Esophagus squamous epithelium (tissue), 4 donors: ENCODE data around the gene GPC6.

Experiments used
- POLR2A ChIP-seq, 4 donors: fragments of 450-650 bp; IDR thresholded peaks; one replicate each; pipeline ENCODE4 v1.6.1; 2017; ENCODE audit warnings: antibody characterized with exemption in 4 of 4, mild to moderate bottlenecking in 4 of 4, moderate library complexity in 3 of 4
- TF ChIP-seq, protein P1 (sequence below), 6 experiments: fragments of 450-650 bp in 4 of 6; fragments of 200-600 bp in 2 of 6; sonication (generic) in 2 of 6; IDR thresholded peaks; one replicate each; pipeline ENCODE4 v1.5.1; 2016 to 2019; ENCODE audit warnings: antibody characterized with exemption in 6 of 6, mild to moderate bottlenecking in 4 of 6, moderate library complexity in 4 of 6

DNA sequence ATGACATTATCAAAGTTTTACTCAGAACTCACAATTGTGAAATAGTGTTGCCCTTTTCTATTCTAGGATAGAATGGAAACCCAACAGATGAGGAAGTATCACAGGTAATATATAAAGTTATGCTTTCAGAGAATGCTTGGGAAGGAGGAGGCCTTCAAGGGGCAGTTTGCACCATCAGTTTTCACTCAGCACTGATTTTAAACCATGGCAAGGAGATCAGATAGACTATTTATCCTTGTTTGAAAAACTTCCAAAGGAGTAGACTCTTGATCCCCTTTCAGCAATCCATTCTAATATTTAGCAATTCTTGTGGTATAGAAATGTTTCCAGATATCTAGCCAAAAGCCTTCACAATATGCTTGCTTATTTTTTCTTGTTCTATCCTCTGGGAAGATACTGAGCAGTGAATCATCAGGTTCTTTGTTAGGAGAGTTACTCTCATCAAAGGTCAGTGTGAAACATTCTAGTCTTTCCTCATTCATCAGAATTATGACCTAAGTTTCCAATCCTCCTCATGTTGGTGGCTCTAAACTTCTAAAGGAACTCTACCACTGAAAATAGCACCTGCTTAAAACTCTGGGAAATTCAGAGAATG, 3.8 kb downstream of the GPC6 start:
- TF ChIP-seq POLR2A (IDR thresholded peaks at IDR 0.05) = no peak
- TF ChIP-seq, protein P1, sequence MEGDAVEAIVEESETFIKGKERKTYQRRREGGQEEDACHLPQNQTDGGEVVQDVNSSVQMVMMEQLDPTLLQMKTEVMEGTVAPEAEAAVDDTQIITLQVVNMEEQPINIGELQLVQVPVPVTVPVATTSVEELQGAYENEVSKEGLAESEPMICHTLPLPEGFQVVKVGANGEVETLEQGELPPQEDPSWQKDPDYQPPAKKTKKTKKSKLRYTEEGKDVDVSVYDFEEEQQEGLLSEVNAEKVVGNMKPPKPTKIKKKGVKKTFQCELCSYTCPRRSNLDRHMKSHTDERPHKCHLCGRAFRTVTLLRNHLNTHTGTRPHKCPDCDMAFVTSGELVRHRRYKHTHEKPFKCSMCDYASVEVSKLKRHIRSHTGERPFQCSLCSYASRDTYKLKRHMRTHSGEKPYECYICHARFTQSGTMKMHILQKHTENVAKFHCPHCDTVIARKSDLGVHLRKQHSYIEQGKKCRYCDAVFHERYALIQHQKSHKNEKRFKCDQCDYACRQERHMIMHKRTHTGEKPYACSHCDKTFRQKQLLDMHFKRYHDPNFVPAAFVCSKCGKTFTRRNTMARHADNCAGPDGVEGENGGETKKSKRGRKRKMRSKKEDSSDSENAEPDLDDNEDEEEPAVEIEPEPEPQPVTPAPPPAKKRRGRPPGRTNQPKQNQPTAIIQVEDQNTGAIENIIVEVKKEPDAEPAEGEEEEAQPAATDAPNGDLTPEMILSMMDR (IDR thresholded peaks at IDR 0.05) = no peak
